Epithelial cell of esophagus (primary cell): ENCODE results near the gene CRLF1.

Source experiments
- DNase-seq: peaks from one replicate; pipeline ENCODE4 v3.0.0; 2010; ENCODE audit warnings: low read depth
- H3K4me3 ChIP-seq: 2 replicates; pipeline ENCODE4 v1.5.1; 2011; ENCODE audit warnings: mild to moderate bottlenecking, low read length, control low read depth
- CTCF ChIP-seq: IDR thresholded peaks from 2 replicates; pipeline ENCODE4 v1.5.1; 2011; ENCODE audit warnings: low read depth, mild to moderate bottlenecking, low read length, control low read depth, inconsistent platforms; ENCODE audit not compliant: insufficient read depth; ENCODE audit errors: missing control alignments

The CRLF1 gene

GRCh38 chr19:18566953-18567352 lies 39.6 kb downstream of the CRLF1 start:
- no peak for DNase-seq
- TF ChIP-seq CTCF: no peak
- H3K4me3 ChIP-seq: no peak overlapping the region

GRCh38 chr19:18562086-18562485 lies 44.5 kb downstream of the CRLF1 start:
- no peak overlapping the region for H3K4me3 ChIP-seq
- no peak for TF ChIP-seq CTCF

GRCh38 chr19:18559685-18560084 lies 46.9 kb downstream of the CRLF1 start:
- DNase-seq: no peak
- no peak for TF ChIP-seq CTCF
- no peak overlapping the region for H3K4me3 ChIP-seq

More at GRCh38 chr19:18562086-18562485, 44.5 kb downstream of the CRLF1 start:
- no peak for DNase-seq

- H3K4me3 ChIP-seq: peak overlapping the region; percentile 96
- TF ChIP-seq CTCF: no peak
- no peak for DNase-seq
Observed at GRCh38 chr19:18558604-18559003, 48.0 kb downstream of the CRLF1 start.

GRCh38 chr19:18558202-18558555 lies 48.4 kb downstream of the CRLF1 start:
- TF ChIP-seq CTCF: no peak
- DNase-seq: no peak

GRCh38 chr19:18557411-18558201 lies 49.0 kb downstream of the CRLF1 start, which contains the start of gene KXD1:
Gene KXD1, plus strand, starts transcription at chr19:18557870. Its CDS starts 4,187 bp downstream, at chr19:18562057.
- no peak for TF ChIP-seq CTCF
- peak within 1 kb of the TSS; percentile 96 for H3K4me3 ChIP-seq
- peak; percentile 99 for DNase-seq

More at GRCh38 chr19:18558202-18558555, 48.4 kb downstream of the CRLF1 start:
- peak overlapping the region; percentile 96 for H3K4me3 ChIP-seq

- DNase-seq: no peak
- no peak overlapping the region for H3K4me3 ChIP-seq
- no peak for TF ChIP-seq CTCF
Observed at GRCh38 chr19:18551631-18552030, 55.0 kb downstream of the CRLF1 start.
